IMR-90 (cell line): ENCODE results near the gene RELT. TPM values are rescaled to one million over a fixed set of nuclear protein-coding genes. Genes with fewer than 3 reads are reported as not detected.
A peak's percentile ranks its signal among the peaks of the same experiment; 100 is the strongest.

Source experiments
- ATAC-seq: fragments of 200-7000 bp; cut with Tn5 transposase; 2 replicates; pipeline ENCODE4 v1.9.1; 2020; ENCODE audit warnings: low read depth, mild to moderate bottlenecking, moderate library complexity
- BruUV-seq: library from RNA; stranded (reverse); fragments of 400-500 nt; replicated peaks from 2 replicates; lab custom pipeline; 2021; lab: Mats Ljungman, UMichigan
- CTCF ChIA-PET: fragments of 300-600 bp; formaldehyde crosslinking; extraction: SDS; loops from one replicate; lab custom pipeline; 2021; ENCODE audit warnings: antibody characterized with exemption; lab: Yijun Ruan, JAX
- POLR2A ChIA-PET: fragments of 300-600 bp; sonication (Branson Sonifier 250); formaldehyde crosslinking; loops from one replicate; lab custom pipeline; 2022; ENCODE audit warnings: antibody characterized with exemption; ENCODE audit not compliant: unreplicated experiment; lab: Charles Lee
- DNase-seq: peaks from one replicate; pipeline ENCODE4 v3.0.0; 2013
- H2AFZ ChIP-seq: replicated peaks from 2 replicates; pipeline ENCODE3; 2013; ENCODE audit warnings: low read length, mild to moderate bottlenecking; ENCODE audit not compliant: poor library complexity
- H2AK5ac ChIP-seq: 2 replicates; pipeline ENCODE4 v1.6.1; 2013; ENCODE audit warnings: low read depth, low read length, inconsistent platforms
- H2AK9ac ChIP-seq: replicated peaks from 2 replicates; pipeline ENCODE3; 2013; ENCODE audit warnings: mild to moderate bottlenecking, low read depth, low read length, moderate library complexity; ENCODE audit not compliant: poor library complexity
- H2BK120ac ChIP-seq: 2 replicates; pipeline ENCODE4 v1.6.1; 2013; ENCODE audit warnings: low read depth, low read length, inconsistent platforms
- H2BK15ac ChIP-seq: 3 replicates; pipeline ENCODE4 v1.6.1; 2013; ENCODE audit warnings: low read depth, low read length, inconsistent platforms
- H2BK20ac ChIP-seq: 2 replicates; pipeline ENCODE4 v1.6.1; 2013; ENCODE audit warnings: low read depth, mild to moderate bottlenecking, inconsistent platforms, low read length, moderate library complexity
- H2BK5ac ChIP-seq: 2 replicates; pipeline ENCODE4 v1.6.1; 2013; ENCODE audit warnings: mild to moderate bottlenecking, low read depth, low read length, inconsistent platforms; ENCODE audit not compliant: poor library complexity, severe bottlenecking
- H3K14ac ChIP-seq: replicated peaks from 2 replicates; pipeline ENCODE4 v1.6.1; 2013; ENCODE audit warnings: low read depth, low read length, inconsistent platforms
- H3K18ac ChIP-seq: 2 replicates; pipeline ENCODE4 v1.6.1; 2013; ENCODE audit warnings: low read depth, low read length, control low read depth
- H3K23ac ChIP-seq: 2 replicates; pipeline ENCODE4 v1.6.1; 2013; ENCODE audit warnings: low read depth, low read length, inconsistent platforms
- H3K27ac ChIP-seq: 2 replicates; pipeline ENCODE4 v1.5.1; 2013; ENCODE audit warnings: mild to moderate bottlenecking, control low read depth, low read length; ENCODE audit not compliant: insufficient read depth
- H3K27me3 ChIP-seq: 2 replicates; pipeline ENCODE4 v1.6.1; 2013; ENCODE audit warnings: low read length; ENCODE audit not compliant: control insufficient read depth, insufficient read depth
- H3K36me3 ChIP-seq: 2 replicates; pipeline ENCODE4 v1.6.1; 2013; ENCODE audit warnings: low read length, mixed read lengths; ENCODE audit not compliant: control insufficient read depth, insufficient read depth
- H3K4ac ChIP-seq: 2 replicates; pipeline ENCODE4 v1.6.1; 2013; ENCODE audit warnings: low read depth, low read length, inconsistent platforms
- H3K4me1 ChIP-seq: 2 replicates; pipeline ENCODE4 v1.6.1; 2013; ENCODE audit warnings: low read length, mixed read lengths; ENCODE audit not compliant: control insufficient read depth, insufficient read depth
- H3K4me2 ChIP-seq: 2 replicates; pipeline ENCODE4 v1.6.1; 2013; ENCODE audit warnings: low read depth, mild to moderate bottlenecking, control low read depth, low read length, moderate library complexity
- H3K4me3 ChIP-seq: 2 replicates; pipeline ENCODE4 v1.5.1; 2013; ENCODE audit warnings: low read depth, mild to moderate bottlenecking, control low read depth, low read length, moderate library complexity; ENCODE audit not compliant: insufficient read depth
- H3K56ac ChIP-seq: 2 replicates; pipeline ENCODE4 v1.6.1; 2013; ENCODE audit warnings: low read length, inconsistent platforms; ENCODE audit not compliant: insufficient read depth; ENCODE audit errors: extremely low read depth
- H3K79me1 ChIP-seq, 2 experiments: 2 replicates each; pipeline ENCODE4 v1.6.1; 2013; ENCODE audit warnings: low read length in 2 of 2, inconsistent platforms in 1 of 2, low read depth in 1 of 2
- H3K9ac ChIP-seq: 2 replicates; pipeline ENCODE4 v1.6.1; 2013; ENCODE audit warnings: low read depth, low read length, control low read depth
- H3K9me1 ChIP-seq: 2 replicates; pipeline ENCODE4 v1.6.1; 2013; ENCODE audit warnings: low read length, inconsistent platforms; ENCODE audit not compliant: insufficient read depth
- H3K9me3 ChIP-seq: 2 replicates; pipeline ENCODE4 v1.6.1; 2013; ENCODE audit warnings: low read length; ENCODE audit not compliant: control insufficient read depth, insufficient read depth
- H4K20me1 ChIP-seq: 2 replicates; pipeline ENCODE4 v1.6.1; 2013; ENCODE audit warnings: low read length, inconsistent platforms; ENCODE audit not compliant: insufficient read depth
- H4K5ac ChIP-seq: 2 replicates; pipeline ENCODE4 v1.6.1; 2013; ENCODE audit warnings: mild to moderate bottlenecking, low read depth, low read length, control low read depth
- H4K8ac ChIP-seq, 2 experiments: 2 replicates each; pipeline ENCODE4 v1.6.1; 2013; ENCODE audit warnings: low read depth in 2 of 2, low read length in 2 of 2, control low read depth in 1 of 2, inconsistent platforms in 1 of 2
- H4K91ac ChIP-seq: 2 replicates; pipeline ENCODE4 v1.6.1; 2013; ENCODE audit warnings: low read depth, low read length, inconsistent platforms; ENCODE audit not compliant: insufficient read depth
- BHLHE40 ChIP-seq: fragments of 150-350 bp; IDR thresholded peaks from 2 replicates; pipeline ENCODE4 v1.6.1; 2016; ENCODE audit warnings: mild to moderate bottlenecking, low read depth, low read length
- CEBPB ChIP-seq: IDR thresholded peaks from 2 replicates; pipeline ENCODE4 v1.6.1; 2012; ENCODE audit warnings: low read depth, low read length, improper control_type of control experiment
- CHD1 ChIP-seq: IDR thresholded peaks from 2 replicates; pipeline ENCODE4 v1.6.1; 2012; ENCODE audit warnings: low read depth, low read length, improper control_type of control experiment
- CTCF ChIP-seq: conservative IDR thresholded peaks from 2 replicates; pipeline ENCODE4 v1.5.1; 2012; ENCODE audit warnings: mild to moderate bottlenecking, low read depth, low read length, improper control_type of control experiment
- ELK1 ChIP-seq: fragments of 150-350 bp; IDR thresholded peaks from 2 replicates; pipeline ENCODE4 v1.6.1; 2016; ENCODE audit warnings: low read depth, mild to moderate bottlenecking, low read length, moderate library complexity, borderline replicate concordance
- FOS ChIP-seq: fragments of 150-350 bp; IDR thresholded peaks from 2 replicates; pipeline ENCODE4 v1.6.1; 2016; ENCODE audit warnings: low read depth, low read length
- MAFK ChIP-seq: IDR thresholded peaks from 2 replicates; pipeline ENCODE4 v1.6.1; 2012; ENCODE audit warnings: low read depth, low read length, improper control_type of control experiment
- MXI1 ChIP-seq: IDR thresholded peaks from 2 replicates; pipeline ENCODE4 v1.6.1; 2012; ENCODE audit warnings: low read depth, mild to moderate bottlenecking, low read length, moderate library complexity, borderline replicate concordance
- NFE2L2 ChIP-seq: fragments of 150-350 bp; IDR thresholded peaks from 2 replicates; pipeline ENCODE4 v1.6.1; 2016; ENCODE audit warnings: low read depth, mild to moderate bottlenecking, low read length
- POLR2A ChIP-seq: IDR thresholded peaks from 2 replicates; pipeline ENCODE4 v1.6.1; 2012; ENCODE audit warnings: mild to moderate bottlenecking, low read depth, low read length
- RAD21 ChIP-seq: IDR thresholded peaks from 2 replicates; pipeline ENCODE4 v1.6.1; 2012; ENCODE audit warnings: low read length, improper control_type of control experiment
- RCOR1 ChIP-seq: IDR thresholded peaks from 2 replicates; pipeline ENCODE4 v1.6.1; 2012; ENCODE audit warnings: mild to moderate bottlenecking, low read length, improper control_type of control experiment; ENCODE audit not compliant: insufficient replicate concordance
- RFX5 ChIP-seq: IDR thresholded peaks from 2 replicates; pipeline ENCODE4 v1.8.0; 2012; ENCODE audit warnings: low read depth, mild to moderate bottlenecking, low read length, moderate library complexity
- SMC3 ChIP-seq: fragments of 150-350 bp; IDR thresholded peaks from 2 replicates; pipeline ENCODE4 v1.6.1; 2016; ENCODE audit warnings: low read depth, mild to moderate bottlenecking, antibody characterized with exemption, low read length, moderate library complexity
- USF2 ChIP-seq: fragments of 150-350 bp; IDR thresholded peaks from 2 replicates; pipeline ENCODE4 v1.6.1; 2017; ENCODE audit warnings: mild to moderate bottlenecking, antibody characterized with exemption, low read length, low read depth
- WGBS, 2 experiments: methylation state at CpG; one replicate each; pipeline versions ENCODE4 v1.1.5 to v1.1.7; 2013; ENCODE audit warnings: missing lambda C conversion rate in 2 of 2; ENCODE audit not compliant: insufficient read length in 1 of 2; ENCODE audit errors: extremely low coverage in 2 of 2; 5-methylcytosine and 5-hydroxymethylcytosine counted together
- dilution Hi-C: fragments of 300-500 bp; cut with HindIII; formaldehyde crosslinking; loops from one replicate; pipeline ENCODE4 v1.14.3; 2018; ENCODE audit warnings: low sequenced_read_pairs; ENCODE audit not compliant: unreplicated experiment
- in situ Hi-C: fragments of 300-500 bp; cut with MboI; formaldehyde crosslinking; loops from 3 replicates; pipeline ENCODE4 v1.14.3; 2019; ENCODE audit warnings: low sequenced_read_pairs, inconsistent platforms, mixed read lengths
- intact Hi-C: fragments of 100-400 bp; cut with micrococcal nuclease; formaldehyde crosslinking; loops from 2 replicates; pipeline ENCODE4 v1.10.0; 2022
- polyA plus RNA-seq, 3 experiments: library from polyadenylated mRNA; depleted of rRNA; stranded (reverse); fragments of >200 nt; gene quantifications; 2 replicates each; pipeline ENCODE4 v1.2.3, GENCODE V29; 2012; ENCODE audit warnings: low replicate concordance in 1 of 3
- total RNA-seq: library from RNA; depleted of rRNA; stranded (reverse); fragments of >200 nt; gene quantifications from 2 replicates; pipeline ENCODE4 v1.2.3, GENCODE V29; 2012

RELT gene
- total and polyA plus RNA-seq, 2 of the 4 experiments (the other 2 are of a cell fraction), result 2.3 to 5.3 TPM

- H2AFZ ChIP-seq, result peak overlapping the region; percentile 60
- DNase-seq (no peak), ATAC-seq (no peak)
- peaks cover 33% of the 10 kb centered on the region for H3K4me1 ChIP-seq
- BruUV-seq, result no TSS peak
- dilution Hi-C loops, result no loop called here
- no peak overlapping the region for H2BK15ac ChIP-seq
- H2AK5ac ChIP-seq, result no peak overlapping the region
- H4K20me1 ChIP-seq, result peaks cover 54% of the 10 kb centered on the region
- no peak overlapping the region for H3K4ac ChIP-seq
- WGBS, 2 experiments, result no CpG with 5 or more reads among the region's 9 CpGs
- no peak overlapping the region for H3K4me2 ChIP-seq
- peaks cover 25% of the 10 kb centered on the region; the same call in 1 of the 2 replicates for H3K9me1 ChIP-seq
- POLR2A ChIA-PET, result no interaction called here
- no peak overlapping the region for H2BK20ac ChIP-seq
- H3K9ac ChIP-seq, result no peak overlapping the region
- no peak overlapping the region for H3K56ac ChIP-seq
- no peak overlapping the region for H2BK5ac ChIP-seq
- no peak overlapping the region for H4K8ac ChIP-seq
- no peak overlapping the region for H4K91ac ChIP-seq
- in situ Hi-C loops, result no loop called here
- intact Hi-C loops, result no loop called here
- H3K23ac ChIP-seq, result no peak overlapping the region
- no peak overlapping the region for H3K14ac ChIP-seq
- H3K27ac ChIP-seq, result no peak overlapping the region
- no peak overlapping the region for H4K5ac ChIP-seq
- H3K79me1 ChIP-seq, result peaks cover 42 to 81% of the 10 kb centered on the region in 2 experiments
- peak overlapping the region; percentile 79 for H2AK9ac ChIP-seq
- no peak overlapping the region for H2BK120ac ChIP-seq
- no peaks in the 10 kb centered on the region for H3K9me3 ChIP-seq
- H3K18ac ChIP-seq, result no peak overlapping the region
- CTCF ChIA-PET, result interaction anchor here (0.8 to 1.4 kb wide), 2 partner anchors 32 to 53 kb away, joined by 3 to 7 read pairs; no protein-coding TSS in a partner anchor
- no peaks in the 10 kb centered on the region for H3K27me3 ChIP-seq
- H3K4me3 ChIP-seq, result no peak overlapping the region
- H3K36me3 ChIP-seq, result no peaks in the 10 kb centered on the region
- TF ChIP-seq SMC3 (no peak), RFX5 (no peak), RAD21 (no peak), MXI1 (no peak), POLR2A (no peak), ELK1 (no peak), BHLHE40 (no peak), CTCF (no peak), USF2 (no peak), NFE2L2 (no peak), RCOR1 (no peak), CHD1 (no peak), MAFK (no peak), CEBPB (no peak), FOS (no peak)
Measured at GRCh38 chr11:73383249-73384124, 7.3 kb downstream of the RELT start.
